Sigmoid colon (tissue), 7 donors: ENCODE measurements around the gene SLC9B2. TPM values are rescaled to one million over a fixed set of nuclear protein-coding genes. Genes with fewer than 3 reads are reported as not detected.

Experiments
- DNase-seq: peaks from one replicate; pipeline ENCODE4 v3.0.0-alpha.2; 2019
- H3K27ac ChIP-seq, 4 donors: fragments of 200-600 bp; sonication (generic); one replicate each; pipeline ENCODE4 v1.5.1; 2016 to 2019; ENCODE audit warnings: mild to moderate bottlenecking in 1 of 4
- H3K27me3 ChIP-seq, 3 donors: fragments of 200-600 bp; sonication (generic); one replicate each; pipeline ENCODE4 v1.5.1; 2019; ENCODE audit warnings: mild to moderate bottlenecking in 1 of 3
- H3K36me3 ChIP-seq, 4 donors: fragments of 200-600 bp; sonication (generic); one replicate each; pipeline ENCODE4 v1.5.1; 2016 to 2019
- H3K4me1 ChIP-seq, 4 donors: fragments of 200-600 bp; sonication (generic); one replicate each; pipeline ENCODE4 v1.5.1; 2017 to 2019
- H3K4me3 ChIP-seq, 4 donors: fragments of 200-600 bp; sonication (generic); one replicate each; pipeline ENCODE4 v1.5.1; 2017 to 2019; ENCODE audit warnings: mild to moderate bottlenecking in 2 of 4, moderate library complexity in 1 of 4
- H3K9me3 ChIP-seq, 4 donors: fragments of 200-600 bp in 3 of 4; sonication (generic) in 3 of 4; one replicate each; pipeline versions ENCODE4 v1.5.1 to v1.6.1; 2013 to 2019
- EP300 ChIP-seq, 4 donors: sonication (generic); formaldehyde crosslinking; IDR thresholded peaks; one replicate each; pipeline ENCODE4 v1.6.1; 2017; ENCODE audit warnings: antibody characterized with exemption in 4 of 4
- POLR2A ChIP-seq, 2 donors: fragments of 450-650 bp; IDR thresholded peaks; one replicate each; pipeline ENCODE4 v1.6.1; 2016; ENCODE audit warnings: antibody characterized with exemption in 2 of 2, mild to moderate bottlenecking in 2 of 2, moderate library complexity in 2 of 2
- POLR2AphosphoS5 ChIP-seq, 4 donors: sonication (generic); formaldehyde crosslinking; IDR thresholded peaks; one replicate each; pipeline ENCODE4 v1.6.1; 2017; ENCODE audit warnings: antibody characterized with exemption in 4 of 4
- WGBS, 2 donors: extraction: QIAGEN DNeasy Blood & Tissue Kit; methylation state at CpG; one replicate each; pipeline ENCODE4 v1.1.7; 2013; 5-methylcytosine and 5-hydroxymethylcytosine counted together
- intact Hi-C: fragments of 100-400 bp; cut with DNase I; formaldehyde crosslinking; loops from one replicate; pipeline ENCODE4 v1.15.1; 2023
- polyA plus RNA-seq, 3 donors: library from polyadenylated mRNA; stranded (reverse); fragments of 200-250 nt; gene quantifications; one replicate each; pipeline ENCODE4 v1.2.3, GENCODE V29; 2013
- total RNA-seq, 4 donors: library from RNA; depleted of rRNA; stranded (reverse); fragments of >200 nt; gene quantifications; one replicate each; pipeline ENCODE4 v1.1.0, GENCODE V29; 2016
- TF ChIP-seq, protein P1 (sequence below), 4 experiments: fragments of 450-650 bp in 3 of 4; fragments of 200-600 bp in 1 of 4; IDR thresholded peaks; one replicate each; pipeline ENCODE4 v1.5.1; 2016 to 2019; ENCODE audit warnings: antibody characterized with exemption in 4 of 4, mild to moderate bottlenecking in 3 of 4, moderate library complexity in 2 of 4
- donor health status: healthy with polysubstance abuse.
- donor health status: Bipolar disorder and iron deficiency.
- donor health status: healthy.

The SLC9B2 gene
- total and polyA plus RNA-seq, 7 donors = 1.4 to 40.9 (median 10.3) TPM

- Histone ChIP-seq H3K4me1 (peaks cover 0 to 36% (median 18%) of the 10 kb centered on the region in 4 donors), H3K36me3 (no peaks in the 10 kb centered on the region), H3K27ac (peak overlapping the region; percentile 55 to 71 (median 68)), H3K27me3 (no peaks in the 10 kb centered on the region), H3K4me3 (peak overlapping the region; percentile 21 to 51 (median 44)), H3K9me3 (no peaks in the 10 kb centered on the region)
- intact Hi-C loops = loop anchor here (2.0 to 10.0 kb wide), 7 partner anchors 22 to 652 kb away; partner anchors contain the start of genes MANBA, NFKB1, SLC9B1 and SLC9B2
- DNase-seq = no peak
- TF ChIP-seq POLR2A (IDR thresholded peaks at IDR 0.05) (no peak), POLR2AphosphoS5 (IDR thresholded peaks at IDR 0.05) (no peak), EP300 (IDR thresholded peaks at IDR 0.05) (no peak)
- TF ChIP-seq, protein P1, sequence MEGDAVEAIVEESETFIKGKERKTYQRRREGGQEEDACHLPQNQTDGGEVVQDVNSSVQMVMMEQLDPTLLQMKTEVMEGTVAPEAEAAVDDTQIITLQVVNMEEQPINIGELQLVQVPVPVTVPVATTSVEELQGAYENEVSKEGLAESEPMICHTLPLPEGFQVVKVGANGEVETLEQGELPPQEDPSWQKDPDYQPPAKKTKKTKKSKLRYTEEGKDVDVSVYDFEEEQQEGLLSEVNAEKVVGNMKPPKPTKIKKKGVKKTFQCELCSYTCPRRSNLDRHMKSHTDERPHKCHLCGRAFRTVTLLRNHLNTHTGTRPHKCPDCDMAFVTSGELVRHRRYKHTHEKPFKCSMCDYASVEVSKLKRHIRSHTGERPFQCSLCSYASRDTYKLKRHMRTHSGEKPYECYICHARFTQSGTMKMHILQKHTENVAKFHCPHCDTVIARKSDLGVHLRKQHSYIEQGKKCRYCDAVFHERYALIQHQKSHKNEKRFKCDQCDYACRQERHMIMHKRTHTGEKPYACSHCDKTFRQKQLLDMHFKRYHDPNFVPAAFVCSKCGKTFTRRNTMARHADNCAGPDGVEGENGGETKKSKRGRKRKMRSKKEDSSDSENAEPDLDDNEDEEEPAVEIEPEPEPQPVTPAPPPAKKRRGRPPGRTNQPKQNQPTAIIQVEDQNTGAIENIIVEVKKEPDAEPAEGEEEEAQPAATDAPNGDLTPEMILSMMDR (IDR thresholded peaks at IDR 0.05) = no peak
- WGBS, 2 donors = 15 to 30% methylated on average over 4 of the region's 4 CpGs
These were observed 22.3 kb upstream of the SLC9B2 start for GRCh38 chr4:103098756-103099440.

DNA sequence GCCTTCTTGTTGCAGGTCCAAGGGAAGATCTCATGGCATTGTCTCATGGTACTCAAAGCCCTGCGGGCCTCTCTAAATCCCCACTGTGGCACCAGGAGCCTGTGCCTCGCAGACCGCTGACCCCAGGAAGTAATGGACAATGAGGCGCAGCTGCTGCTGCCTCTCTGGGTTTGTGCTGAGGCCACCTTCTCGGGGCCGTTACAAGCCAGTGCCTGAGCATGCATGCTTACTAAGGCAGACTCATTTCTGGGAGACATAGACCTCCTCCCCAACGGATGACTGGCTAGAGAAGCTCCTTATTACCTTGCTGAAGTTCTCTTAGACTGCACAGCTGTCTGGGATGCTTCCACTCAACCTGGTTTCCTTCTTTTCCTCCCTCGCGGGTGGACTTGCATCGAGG is 21.8 kb upstream of the SLC9B2 start:
- TF ChIP-seq EP300 (IDR thresholded peaks at IDR 0.05) (no peak), POLR2AphosphoS5 (IDR thresholded peaks at IDR 0.05) (no peak), POLR2A (IDR thresholded peaks at IDR 0.05) (no peak)
- TF ChIP-seq, protein P1 (IDR thresholded peaks at IDR 0.05) = no peak
- no peaks in the 10 kb centered on the region for H3K36me3 ChIP-seq
- no peak for DNase-seq
- WGBS, 2 donors = 79 to 82% methylated on average over 10 of the region's 10 CpGs
- H3K27me3 ChIP-seq = no peaks in the 10 kb centered on the region
- H3K4me1 ChIP-seq = peaks cover 0 to 36% (median 18%) of the 10 kb centered on the region in 4 donors
- H3K9me3 ChIP-seq = no peaks in the 10 kb centered on the region
- peak overlapping the region; percentile 21 to 51 (median 44) for H3K4me3 ChIP-seq
- peak overlapping the region; percentile 18 to 71 (median 60) for H3K27ac ChIP-seq
- intact Hi-C loops = loop anchor here (2.0 to 10.0 kb wide), 7 partner anchors 22 to 651 kb away; partner anchors contain the start of genes MANBA, NFKB1, SLC9B1 and SLC9B2

DNA sequence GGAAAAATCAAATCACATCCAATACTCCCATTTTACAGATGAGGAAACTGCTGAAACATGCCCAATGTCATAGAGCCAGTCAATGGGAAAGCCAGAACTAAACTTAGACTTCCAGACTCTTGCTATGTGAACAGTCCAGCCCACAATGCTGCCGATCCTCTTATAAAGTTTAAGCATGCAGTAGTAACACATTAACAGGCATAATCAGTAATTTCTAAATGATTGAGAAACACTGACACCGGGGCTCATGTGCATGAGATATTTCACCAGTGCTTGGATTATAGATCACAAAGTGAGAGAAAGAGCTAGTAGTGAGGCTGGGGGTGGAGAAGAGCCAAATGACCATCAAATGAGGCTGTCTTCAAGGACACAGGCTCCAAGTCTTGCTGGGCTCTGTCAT is 20.6 kb upstream of the SLC9B2 start:
- peaks cover 0 to 36% (median 18%) of the 10 kb centered on the region in 4 donors for H3K4me1 ChIP-seq
- DNase-seq = no peak
- no peak overlapping the region for H3K27ac ChIP-seq
- TF ChIP-seq, protein P1 (IDR thresholded peaks at IDR 0.05) = no peak
- TF ChIP-seq POLR2AphosphoS5 (IDR thresholded peaks at IDR 0.05) (no peak), EP300 (IDR thresholded peaks at IDR 0.05) (no peak), POLR2A (IDR thresholded peaks at IDR 0.05) (no peak)
- no peaks in the 10 kb centered on the region for H3K27me3 ChIP-seq
- 22 to 70% methylated on average over 2 of the region's 2 CpGs for WGBS, 2 donors
- no peak overlapping the region for H3K4me3 ChIP-seq
- intact Hi-C loops = loop anchor here (5.0 to 10.0 kb wide), 5 partner anchors 80 to 650 kb away; partner anchors contain the start of genes MANBA, NFKB1 and SLC9B1
- H3K9me3 ChIP-seq = no peaks in the 10 kb centered on the region
- H3K36me3 ChIP-seq = peaks cover 0 to 7% (median 0%) of the 10 kb centered on the region in 4 donors

DNA sequence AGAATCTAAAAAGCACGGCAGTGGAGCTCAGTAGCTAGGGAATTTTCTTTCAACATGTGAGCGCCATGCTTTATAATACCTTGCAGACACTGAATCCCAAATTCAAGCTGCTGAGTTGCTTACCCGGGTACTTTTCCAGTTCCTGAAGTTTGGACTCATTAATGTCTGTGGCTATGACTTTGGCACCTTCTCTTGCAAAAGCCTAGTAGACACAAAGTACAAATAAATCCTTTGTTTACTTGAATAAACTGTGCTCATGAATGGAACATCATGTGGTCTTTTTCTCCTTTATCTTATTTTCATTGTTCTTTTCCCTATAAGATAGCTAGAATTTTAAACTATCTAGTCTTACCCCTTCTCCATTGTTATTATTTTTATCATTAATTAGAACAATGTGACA is 18.5 kb upstream of the SLC9B2 start:
- TF ChIP-seq POLR2A (IDR thresholded peaks at IDR 0.05) (no peak), POLR2AphosphoS5 (IDR thresholded peaks at IDR 0.05) (no peak), EP300 (IDR thresholded peaks at IDR 0.05) (no peak)
- TF ChIP-seq, protein P1 (IDR thresholded peaks at IDR 0.05) = no peak
- DNase-seq = no peak
- H3K27ac ChIP-seq = no peak overlapping the region
- 61 to 78% methylated on average over 3 of the region's 3 CpGs for WGBS, 2 donors
- peaks cover 0 to 36% (median 18%) of the 10 kb centered on the region in 4 donors for H3K4me1 ChIP-seq
- intact Hi-C loops = loop anchor here (5.0 to 10.0 kb wide), 5 partner anchors 78 to 648 kb away; partner anchors contain the start of genes MANBA, NFKB1 and SLC9B1
- peaks cover 0 to 26% (median 15%) of the 10 kb centered on the region in 4 donors for H3K36me3 ChIP-seq
- no peaks in the 10 kb centered on the region for H3K9me3 ChIP-seq
- no peak overlapping the region for H3K4me3 ChIP-seq
- no peaks in the 10 kb centered on the region for H3K27me3 ChIP-seq
